GM18502 (cell line): Measurements from ENCODE around the gene LAGE3.

ENCODE experiments used
- ATAC-seq: cut with Tn5 transposase; IDR thresholded peaks from one replicate; pipeline ENCODE4 v1.9.1; 2021; ENCODE audit warnings: mild to moderate bottlenecking; ENCODE audit not compliant: unreplicated experiment, poor library complexity

The LAGE3 gene

GRCh38 chrX:154460326-154460725 lies 18.8 kb downstream of the LAGE3 start:
- ATAC-seq: no peak

- ATAC-seq: no peak
Observed at GRCh38 chrX:154459832-154460231, 19.2 kb downstream of the LAGE3 start.

DNA sequence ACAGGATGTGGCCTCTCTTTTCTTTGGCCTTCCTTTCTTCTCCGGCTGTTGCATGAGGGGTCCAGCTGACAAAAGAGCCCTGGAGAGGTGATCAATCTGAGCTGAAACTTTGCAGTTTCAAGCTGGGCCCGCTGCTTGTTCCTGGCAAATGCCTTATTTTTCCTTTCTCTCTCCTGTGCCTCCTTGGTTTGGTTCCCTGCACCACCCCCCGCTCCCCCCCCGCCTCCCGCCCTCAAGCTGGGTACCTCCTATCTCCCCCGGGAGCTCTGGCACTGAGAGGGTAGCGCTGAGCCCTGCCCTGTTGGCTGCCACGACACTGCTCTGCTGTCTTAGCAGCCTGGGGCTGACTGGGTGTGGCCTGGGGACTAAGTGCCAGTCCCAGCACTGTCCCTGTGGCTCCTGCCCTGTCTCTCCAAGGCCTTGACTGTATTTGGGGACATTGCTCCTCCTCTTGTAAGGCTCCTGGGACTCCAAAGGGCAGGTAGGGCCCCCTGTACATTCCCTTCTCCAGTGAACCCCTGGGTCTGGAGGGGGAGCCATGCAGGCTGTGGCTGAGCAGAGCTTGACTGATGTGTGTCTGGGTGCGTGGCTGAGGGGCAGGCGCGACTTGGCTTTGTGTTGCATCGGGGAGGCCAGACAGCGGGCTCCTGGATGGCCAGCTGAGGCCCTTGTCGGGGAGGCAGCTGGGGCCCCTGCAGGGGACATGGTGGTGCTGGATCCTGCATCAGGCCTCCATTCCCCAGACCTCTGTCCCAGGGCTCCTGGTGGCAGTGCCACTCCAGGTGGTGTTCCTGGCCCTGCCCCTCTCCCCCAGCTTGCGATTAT lies 19.9 kb downstream of the LAGE3 start:
- no peak for ATAC-seq

- peak; percentile 57 for ATAC-seq
Observed at GRCh38 chrX:154458116-154458953, 20.7 kb downstream of the LAGE3 start, which contains the start of gene PLXNA3. Gene PLXNA3, plus strand, starts transcription at chrX:154458281. Its CDS starts 1,903 bp downstream, at chrX:154460184.

- ATAC-seq: peak; percentile 57
Observed at GRCh38 chrX:154457491-154458115, 21.5 kb downstream of the LAGE3 start.

DNA sequence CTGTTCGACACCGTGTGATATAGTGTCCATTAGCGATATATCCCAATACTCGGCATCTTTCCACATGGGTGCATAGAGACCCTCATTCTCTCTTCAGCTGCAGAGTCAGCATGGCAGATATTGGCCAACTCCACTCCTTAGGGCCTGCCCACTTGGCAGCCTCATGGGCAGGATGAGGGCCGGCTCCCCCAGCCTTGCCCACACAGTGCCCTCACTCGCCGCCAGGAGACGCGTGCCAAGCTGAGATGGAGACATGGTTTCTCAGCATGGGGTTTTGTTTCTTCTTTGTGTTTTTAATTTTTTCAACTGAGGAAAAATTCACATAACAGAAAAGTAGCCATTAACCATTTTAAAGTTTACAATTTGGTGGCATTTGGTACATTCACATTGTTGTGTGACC lies 26.3 kb downstream of the LAGE3 start:
- no peak for ATAC-seq

- no peak for ATAC-seq
Observed at GRCh38 chrX:154450312-154450711, 28.8 kb downstream of the LAGE3 start.

GRCh38 chrX:154449618-154450017 lies 29.5 kb downstream of the LAGE3 start:
- ATAC-seq: no peak

GRCh38 chrX:154448484-154448883 lies 30.6 kb downstream of the LAGE3 start:
- no peak for ATAC-seq

DNA sequence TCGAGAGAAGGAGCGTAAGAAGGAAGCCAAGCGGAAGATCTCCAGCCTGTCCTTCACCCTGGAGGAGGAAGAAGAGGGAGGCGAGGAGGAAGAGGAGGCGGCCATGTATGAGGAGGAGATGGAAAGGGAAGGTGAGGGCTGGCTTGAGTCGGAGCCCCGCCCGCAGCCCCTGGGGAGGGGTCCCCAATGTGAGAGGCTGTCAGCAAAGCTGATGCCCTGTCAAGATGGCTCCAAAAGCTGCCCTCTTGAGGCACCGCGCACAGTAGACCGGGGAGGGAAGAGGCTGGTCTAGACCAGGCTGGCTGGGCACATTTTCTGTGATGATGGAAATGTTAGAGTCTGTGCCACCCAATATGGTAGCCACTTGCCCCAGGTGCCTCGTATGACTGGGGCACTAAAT lies 32.7 kb downstream of the LAGE3 start:
- no peak for ATAC-seq

GRCh38 chrX:154445776-154446175 lies 33.3 kb downstream of the LAGE3 start:
- ATAC-seq: no peak

GRCh38 chrX:154444755-154445246 lies 34.3 kb downstream of the LAGE3 start:
- no peak for ATAC-seq

DNA sequence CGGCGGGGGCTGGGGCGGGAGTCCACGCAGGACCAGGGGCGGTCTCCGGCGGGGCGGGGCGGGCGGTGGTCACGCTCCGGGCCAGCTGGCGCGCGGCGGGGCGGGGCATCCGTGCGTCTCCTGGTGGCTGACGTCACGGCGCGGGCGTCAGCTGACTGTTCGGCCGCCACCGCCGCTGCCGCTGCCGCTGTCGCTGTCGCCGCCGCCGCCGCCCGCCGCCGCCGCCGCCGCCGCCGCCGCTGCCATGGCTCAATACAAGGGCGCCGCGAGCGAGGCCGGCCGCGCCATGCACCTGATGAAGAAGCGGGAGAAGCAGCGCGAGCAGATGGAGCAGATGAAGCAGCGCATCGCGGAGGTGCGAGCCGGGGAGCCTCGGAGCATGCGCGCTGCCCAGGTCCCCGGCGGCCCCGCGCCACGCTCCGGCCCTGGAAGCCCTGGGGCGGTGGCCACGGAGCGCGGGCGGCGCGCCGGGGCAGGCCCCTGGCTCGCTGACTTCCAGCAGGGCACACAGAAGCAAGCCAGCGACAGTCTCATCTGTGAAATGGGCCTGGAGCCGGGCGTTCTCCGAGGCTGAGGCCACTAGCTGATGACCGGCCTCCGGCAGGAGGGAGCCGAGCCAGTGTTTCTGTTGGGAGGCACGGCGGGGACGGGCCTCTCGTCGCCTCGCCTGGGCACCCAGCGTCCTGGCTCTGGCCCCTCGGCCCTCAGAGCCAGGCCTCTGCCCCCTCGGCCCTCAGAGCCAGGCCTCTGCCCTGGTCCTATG lies 34.9 kb downstream of the LAGE3 start, which contains the start of gene FAM50A:
FAM50A (plus strand) TSS at position 150 of the 763 bp plus-strand sequence; CDS start at position 245, 95 bp downstream.
- peak; percentile 76 for ATAC-seq

DNA sequence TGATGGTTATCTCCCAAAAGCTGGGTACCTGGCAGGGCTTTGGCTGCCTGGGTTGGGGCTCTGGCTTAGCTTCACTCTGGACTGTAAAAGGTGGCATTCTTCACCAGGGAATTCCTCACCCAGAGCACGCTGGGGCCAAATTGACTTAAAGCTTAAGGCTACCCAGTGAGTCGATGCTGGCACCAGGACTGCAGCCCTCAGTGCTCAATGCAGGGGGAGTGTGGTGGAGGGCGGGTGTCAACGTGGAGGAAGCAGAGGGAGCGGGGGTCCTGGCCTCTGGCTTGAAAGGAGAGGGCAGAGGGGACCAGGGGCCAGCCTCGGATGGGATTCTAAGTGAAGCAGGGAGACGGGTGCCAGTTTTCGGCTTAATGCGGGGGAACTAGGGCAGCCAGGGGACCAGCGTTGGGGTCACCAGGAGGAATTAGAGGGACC lies 35.6 kb downstream of the LAGE3 start:
- no peak for ATAC-seq

- ATAC-seq: no peak
Observed at GRCh38 chrX:154441984-154442707, 36.9 kb downstream of the LAGE3 start.

DNA sequence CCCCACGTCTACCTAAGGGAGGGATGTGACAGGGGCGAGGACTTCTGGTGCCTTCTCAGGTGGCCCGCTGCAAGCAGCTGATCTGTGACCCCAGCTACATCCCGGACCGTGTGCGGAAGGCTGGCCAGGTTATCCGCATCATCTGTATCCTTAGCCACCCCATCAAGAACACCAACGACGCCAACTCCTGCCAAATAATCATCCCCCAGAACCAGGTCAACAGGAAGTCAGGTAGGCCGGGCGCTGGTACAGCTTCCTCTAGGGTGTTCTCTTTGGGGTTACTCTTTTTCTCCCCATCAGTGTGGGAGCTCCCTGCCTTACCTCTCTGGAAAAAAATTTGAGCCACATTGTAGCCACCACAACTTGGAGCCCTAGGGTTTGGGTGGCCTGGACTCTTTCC lies 37.5 kb downstream of the LAGE3 start:
- no peak for ATAC-seq

DNA sequence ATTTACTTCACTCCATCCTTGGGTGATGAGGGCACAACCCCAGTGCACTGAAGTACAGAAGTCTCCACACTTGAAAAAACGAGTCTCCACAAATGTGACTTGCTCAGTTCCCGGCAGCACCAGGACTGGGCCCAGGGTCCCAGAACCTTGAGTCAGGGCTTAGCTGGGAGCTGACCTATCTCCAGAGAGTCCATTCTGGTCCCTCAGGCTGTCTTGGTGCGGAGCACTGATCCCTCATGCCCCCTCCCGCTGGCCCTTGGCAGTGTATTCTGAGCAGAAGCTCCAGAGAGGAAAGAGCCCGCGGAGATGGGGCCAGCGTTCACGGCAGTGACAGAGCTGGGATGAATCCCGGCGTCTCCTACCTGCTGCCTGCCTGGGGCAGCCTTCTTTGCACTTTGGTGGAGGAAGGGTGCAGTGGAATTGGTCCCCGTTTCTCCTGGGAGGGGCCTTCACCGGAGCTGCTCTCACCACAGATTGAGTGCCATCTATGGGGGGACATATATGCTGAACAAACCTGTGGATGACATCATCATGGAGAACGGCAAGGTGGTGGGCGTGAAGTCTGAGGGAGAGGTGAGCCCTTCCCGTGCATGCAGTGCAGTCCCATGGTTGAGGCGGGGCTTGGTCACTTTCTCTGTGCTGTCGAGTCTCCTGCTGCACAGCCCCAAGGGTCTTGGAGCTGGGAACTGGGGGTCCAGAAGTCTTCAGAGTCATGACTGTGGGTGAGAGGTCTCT lies 38.3 kb downstream of the LAGE3 start:
- ATAC-seq: no peak

DNA sequence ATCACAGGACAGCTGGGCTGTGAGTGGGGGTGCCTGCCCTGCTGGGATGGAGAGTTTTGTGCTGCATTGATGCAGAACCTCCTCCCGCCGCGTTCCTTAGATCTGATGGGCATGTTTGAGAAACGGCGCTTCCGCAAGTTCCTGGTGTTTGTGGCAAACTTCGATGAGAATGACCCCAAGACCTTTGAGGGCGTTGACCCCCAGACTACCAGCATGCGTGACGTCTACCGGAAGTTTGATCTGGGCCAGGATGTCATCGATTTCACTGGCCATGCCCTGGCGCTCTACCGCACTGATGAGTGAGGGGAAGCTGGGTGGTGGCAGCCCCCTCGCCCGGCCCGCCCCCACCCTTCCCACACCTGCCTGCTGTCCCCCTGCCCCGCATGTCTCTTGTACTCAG lies 39.2 kb downstream of the LAGE3 start:
- ATAC-seq: no peak
